Activated CD8-positive, alpha-beta memory T cell treated with anti-CD3 and anti-CD28 coated beads, Interleukin-2, amount 50 U/mL, for 24 hours (primary cell): ENCODE measurements around the gene IQGAP2.
A peak's percentile ranks its signal among the peaks of the same experiment; 100 is the strongest.

ENCODE experiments used
- DNase-seq: peaks from one replicate; pipeline ENCODE4 v3.0.0-alpha.2; 2020; ENCODE audit errors: extremely low read depth

Gene IQGAP2

DNA sequence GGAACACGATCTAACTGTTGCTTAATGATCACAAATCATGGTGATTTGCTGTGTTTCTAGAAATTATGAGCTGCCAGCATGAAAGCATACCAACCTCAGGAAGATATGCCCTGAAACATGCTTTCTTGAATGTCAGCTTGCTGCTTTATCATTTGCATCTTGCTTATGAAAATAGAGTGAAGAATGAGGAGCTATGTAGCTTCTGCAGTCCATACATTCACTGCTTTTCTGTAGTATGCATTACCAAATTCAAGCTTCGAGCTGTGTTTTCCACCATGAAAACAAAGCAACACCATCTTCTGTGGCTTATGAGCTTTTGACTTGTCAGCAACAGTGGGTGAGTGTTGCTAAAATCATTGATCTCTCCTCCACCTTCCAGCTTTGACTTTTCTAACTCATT lies 203.6 kb downstream of the IQGAP2 start:
- DNase-seq, result no peak

DNA sequence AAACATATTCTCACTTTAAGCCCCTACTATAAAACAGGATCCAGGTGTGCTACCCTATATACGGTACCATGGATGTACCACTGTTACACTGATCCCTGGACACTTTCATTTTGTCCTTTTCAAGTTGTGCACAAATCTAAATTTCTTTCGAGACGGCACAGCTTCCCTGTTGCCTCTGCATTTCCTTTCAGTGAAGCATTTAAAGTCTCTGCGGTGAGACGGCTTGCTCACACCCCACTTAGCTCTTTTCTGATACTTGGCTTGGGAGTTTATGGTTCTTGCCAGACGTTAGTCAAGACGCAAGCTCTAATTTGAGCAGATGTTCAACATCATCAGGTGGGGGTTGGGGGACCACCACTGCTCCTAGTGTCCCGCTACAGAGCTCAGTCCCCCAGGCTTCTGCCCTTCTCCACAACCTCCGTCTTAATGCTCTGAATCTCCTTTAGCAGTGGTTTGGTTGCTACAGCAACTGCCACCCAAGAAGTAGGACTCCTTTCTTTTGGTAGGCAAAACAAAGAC lies 204.3 kb downstream of the IQGAP2 start:
- no peak for DNase-seq

DNA sequence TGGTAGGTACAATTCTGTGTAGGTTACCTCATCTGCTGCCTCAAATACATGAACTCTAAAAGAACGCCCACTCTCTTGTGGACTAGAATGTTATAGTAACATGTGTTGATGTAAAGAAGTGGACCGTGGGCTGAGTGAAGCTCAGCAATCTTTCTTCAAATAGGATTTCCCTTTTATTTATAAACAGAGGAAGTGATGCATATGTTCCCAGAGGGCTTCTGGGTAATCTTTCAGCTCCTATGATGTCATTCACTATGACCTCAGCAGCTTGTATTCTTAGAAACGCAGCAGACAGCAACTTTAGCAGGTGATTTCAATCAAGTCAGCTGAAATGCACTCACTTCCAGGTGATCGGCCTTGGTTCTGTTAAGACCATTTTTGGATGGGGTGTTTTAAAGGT lies 205.7 kb downstream of the IQGAP2 start:
- no peak for DNase-seq

DNA sequence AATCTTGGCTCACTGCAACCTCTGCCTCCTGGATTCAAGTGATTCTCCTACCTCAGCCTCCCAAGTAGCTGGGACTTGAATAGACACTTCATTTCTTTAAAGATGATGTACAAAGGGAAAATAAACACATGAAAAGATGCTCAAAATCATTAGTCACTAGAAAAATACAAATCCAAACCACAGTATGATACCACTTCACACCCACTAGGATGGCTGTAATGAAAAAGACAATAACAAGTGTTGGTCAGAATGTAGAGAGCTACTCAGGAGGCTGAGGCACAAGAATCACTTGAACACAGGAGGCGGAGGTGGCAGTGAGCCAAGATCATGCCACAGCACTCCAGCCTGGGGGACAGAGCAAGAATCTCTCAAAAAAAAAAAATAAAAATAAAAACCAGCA lies 207.1 kb downstream of the IQGAP2 start:
- no peak for DNase-seq

DNA sequence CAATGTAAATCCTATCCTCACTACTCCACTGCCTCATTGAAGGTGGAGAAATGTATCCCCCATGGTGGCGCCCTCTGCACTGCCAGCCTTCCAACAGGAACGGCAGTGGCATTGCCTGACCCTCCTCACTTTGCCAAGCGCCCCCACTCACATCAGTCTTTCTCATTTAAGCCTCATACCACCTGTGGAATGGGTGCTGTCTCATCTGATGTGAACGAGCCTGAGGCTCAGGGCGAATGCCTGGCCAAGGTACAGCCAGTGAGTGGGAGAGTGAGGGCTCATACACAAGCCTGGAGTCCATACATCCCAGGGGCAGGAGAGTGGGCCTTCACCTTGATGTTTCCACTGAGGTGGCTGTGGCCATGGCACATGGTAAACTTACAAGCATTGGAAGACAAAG lies 209.9 kb downstream of the IQGAP2 start:
- DNase-seq, result no peak

DNA sequence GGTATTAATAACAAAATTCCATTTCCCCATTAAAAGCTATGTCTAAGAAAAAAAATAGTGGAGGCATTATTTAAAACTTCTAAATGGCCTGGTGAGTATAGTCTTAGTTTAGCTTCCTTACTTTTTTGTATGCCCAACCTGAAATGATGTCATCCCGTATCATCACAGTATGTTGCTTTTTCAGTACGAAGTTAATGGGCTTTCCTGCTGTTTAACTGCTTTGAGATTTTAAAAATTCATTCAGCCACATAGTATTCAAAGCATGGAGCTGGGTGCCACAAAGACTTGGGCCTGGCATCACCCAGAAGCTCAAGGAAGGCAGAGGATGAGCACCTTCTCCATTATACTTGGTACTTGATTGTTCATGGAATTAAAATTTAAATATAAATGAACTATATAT lies 212.7 kb downstream of the IQGAP2 start:
- DNase-seq, result no peak

DNA sequence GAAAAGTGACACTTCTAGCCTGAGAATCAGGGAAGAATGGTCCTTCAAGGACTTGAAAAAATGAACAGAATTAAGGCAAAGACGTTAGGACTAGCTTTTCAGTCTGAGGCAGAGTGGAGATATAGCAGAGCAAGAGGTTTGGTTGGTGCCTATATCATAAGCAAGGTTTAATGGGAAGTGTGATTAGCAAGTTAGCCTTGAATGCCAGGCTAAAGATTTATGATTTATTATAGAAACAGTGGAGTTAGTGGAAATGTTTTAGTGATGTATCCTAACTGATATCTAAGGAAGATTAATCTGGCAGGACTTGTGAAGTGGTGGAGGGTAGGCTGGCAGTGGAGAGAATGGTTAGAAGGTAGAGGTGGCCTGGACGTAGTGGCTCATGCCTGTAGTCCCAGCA lies 213.1 kb downstream of the IQGAP2 start:
- DNase-seq, result no peak

DNA sequence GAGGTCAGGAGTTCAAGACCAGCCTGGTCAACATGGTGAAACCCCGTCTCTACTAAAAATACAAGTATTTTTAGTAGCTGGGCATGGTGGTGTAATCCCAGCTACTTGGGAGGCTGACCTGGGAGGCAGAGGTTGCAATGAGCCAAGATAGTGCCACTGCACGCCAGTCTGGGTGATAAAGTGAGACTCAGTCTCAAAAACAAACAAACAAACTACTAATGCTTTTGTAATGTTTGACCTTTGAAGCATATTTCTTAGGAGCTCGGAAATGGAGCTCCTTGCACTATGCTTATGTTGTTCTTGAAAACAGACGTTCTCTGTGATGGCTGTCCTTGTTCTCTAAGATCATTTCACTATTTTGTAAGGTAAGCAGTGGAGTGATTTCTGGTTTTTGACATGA lies 214.1 kb downstream of the IQGAP2 start:
- DNase-seq, result no peak

DNA sequence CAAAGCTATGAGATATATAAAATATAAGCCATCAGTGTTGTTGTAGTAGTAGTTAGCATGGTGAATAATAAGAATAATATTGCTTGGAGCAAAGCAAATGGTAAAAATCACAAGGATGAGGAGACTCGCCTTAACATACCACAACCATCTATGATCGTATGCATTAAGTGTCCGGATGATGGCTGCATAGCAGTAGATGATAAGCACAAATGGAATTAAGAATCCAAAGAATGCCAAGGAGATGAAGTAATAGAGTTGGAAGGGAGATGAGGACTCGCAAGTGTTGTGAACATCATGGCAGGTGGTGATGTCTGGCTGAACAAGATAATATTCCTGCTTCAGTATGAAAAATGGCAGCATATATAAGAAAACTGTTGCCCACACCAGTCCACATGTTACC lies 214.6 kb downstream of the IQGAP2 start:
- DNase-seq, result no peak

DNA sequence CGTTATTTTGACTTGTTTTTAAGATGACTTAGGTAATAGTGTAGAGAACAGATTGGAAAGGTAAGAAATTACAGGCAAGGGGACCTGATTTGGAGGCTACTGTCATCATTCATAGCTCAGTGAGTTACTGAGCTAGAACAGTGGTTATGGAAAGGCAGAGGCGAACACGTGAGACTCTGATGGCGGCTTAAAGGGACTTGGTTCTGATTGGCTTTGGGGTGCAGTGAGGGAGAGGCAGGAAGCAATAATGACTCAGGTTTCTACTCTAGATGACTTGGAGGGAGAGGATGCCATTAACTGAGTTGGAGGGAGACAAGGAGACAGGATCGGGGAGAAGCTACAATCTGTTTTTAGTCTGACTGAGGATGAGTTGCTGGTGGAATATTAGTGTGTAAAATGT lies 217.1 kb downstream of the IQGAP2 start:
- DNase-seq, result no peak

DNA sequence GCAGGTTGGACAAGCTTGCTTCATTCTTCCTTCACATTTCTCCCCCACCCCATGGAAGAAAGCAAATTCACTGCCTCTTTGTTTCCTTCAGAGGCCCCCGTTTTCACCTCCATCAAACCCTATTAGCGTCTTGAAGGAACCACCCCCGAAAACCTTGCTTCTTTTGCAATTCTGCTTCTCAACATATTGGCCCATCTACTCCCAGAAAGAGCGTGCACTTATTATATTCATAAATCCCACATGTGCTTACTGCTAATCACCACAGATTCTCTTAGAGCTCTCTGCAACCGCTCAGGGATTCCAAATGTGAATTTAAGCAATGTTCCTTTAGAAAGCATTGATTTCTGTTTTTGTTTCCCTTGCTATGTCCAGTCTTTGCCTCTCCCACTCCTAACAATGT lies 219.0 kb downstream of the IQGAP2 start:
- no peak for DNase-seq

DNA sequence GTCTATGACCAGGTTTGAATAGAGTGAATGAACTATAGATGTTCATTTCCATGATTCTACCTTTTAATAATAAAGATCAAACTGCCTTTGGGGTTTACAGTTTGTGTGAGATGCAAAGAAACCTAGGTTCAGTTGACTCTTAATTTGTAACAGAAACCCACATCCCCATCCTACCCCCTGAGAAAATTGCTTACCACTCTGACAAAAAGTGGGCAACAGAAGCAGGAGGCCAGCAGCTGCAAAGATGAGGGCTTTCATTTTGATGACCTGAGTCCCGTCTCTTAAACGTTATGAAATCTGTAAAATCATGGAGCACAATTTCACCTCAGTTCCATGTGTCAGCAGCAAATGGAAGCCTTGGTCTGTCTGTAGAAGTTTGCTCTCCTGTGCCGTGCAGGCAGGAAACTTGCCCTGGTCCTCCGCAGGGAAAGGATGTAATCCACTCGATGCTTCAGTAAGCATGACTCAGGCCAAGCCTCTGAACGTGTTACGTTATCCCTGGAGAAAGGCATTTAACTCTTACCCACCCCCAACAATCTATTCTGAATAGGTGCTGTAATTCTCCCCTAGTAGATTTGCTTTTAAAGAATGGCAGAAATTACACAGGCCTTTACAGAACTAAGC lies 220.0 kb downstream of the IQGAP2 start, which contains the start of gene F2RL2:
F2RL2 (minus strand) TSS at position 431 of the 624 bp plus-strand sequence; CDS start at position 258, 173 bp downstream.
- DNase-seq, result no peak

DNA sequence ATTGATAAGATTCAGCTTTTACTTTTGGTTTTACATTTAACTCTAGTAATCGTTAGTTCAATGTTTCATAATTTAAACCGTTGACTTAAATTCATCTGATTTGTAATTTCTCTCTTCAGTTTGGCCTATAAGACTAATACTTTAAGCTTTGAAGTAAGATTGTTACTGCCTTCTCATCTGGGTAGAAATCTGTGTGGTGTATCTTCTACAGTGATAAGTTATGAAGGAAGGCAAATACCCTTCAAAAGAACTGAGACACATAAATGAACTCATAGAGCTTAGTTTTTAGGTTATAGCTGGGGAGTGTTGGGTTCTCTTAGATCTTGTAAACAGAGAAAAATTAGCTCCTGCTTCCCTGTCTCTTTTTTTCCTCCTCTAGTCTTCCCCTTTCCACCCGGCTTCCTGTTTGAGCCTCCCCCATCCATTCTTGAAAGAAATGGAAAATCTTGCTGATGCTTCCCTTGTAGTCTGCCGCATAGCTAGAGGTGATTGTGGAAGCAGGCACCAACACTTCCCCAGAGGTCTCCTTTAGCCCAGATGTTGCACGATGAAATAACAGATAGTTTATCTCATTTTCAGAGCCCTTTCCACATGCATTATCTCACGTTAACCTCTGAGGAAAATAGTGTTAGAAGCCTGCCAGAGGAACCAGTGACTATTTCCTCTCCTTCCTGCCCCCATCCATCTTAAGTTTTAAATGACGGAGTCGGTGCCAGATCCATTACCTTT lies 222.2 kb downstream of the IQGAP2 start:
- no peak for DNase-seq

DNA sequence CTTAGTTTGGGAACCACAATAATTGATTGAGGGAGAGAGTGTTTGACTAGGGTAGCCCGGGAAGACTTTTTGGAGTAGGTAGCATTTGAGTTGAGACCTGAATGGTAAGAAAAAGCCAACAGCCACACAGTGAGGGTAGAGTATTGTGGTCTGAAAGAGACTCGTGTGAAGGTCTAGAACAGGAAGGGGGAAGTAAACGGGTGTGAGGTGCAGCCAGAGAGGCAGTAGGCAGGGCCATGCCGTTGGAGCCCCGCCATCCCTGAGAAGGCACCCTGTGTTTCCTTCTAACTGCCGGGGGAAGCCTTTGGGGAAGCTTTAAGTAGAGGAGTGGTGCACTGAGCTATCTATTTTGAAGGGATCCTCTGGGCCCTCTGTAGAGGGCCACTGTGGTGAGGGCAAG lies 223.7 kb downstream of the IQGAP2 start:
- DNase-seq, result no peak

DNA sequence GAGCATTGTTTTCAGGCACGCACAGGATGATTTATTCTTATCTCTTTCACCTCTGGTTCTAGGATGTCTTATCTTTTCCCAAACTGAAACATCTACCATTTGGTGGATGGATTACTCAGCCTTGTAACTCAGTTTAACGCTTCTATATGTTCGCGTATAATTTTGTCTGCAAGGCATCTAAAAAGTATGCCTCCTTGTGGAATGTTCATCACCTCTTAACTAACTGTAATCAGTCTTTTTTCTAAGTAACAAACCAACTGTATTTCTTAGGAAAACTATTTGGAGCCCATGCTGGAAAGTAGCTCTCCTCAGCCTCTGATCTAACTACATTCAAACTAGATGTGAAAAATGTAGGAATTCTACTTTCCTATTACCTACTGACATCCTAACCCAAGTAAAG lies 231.6 kb downstream of the IQGAP2 start:
- no peak for DNase-seq

DNA sequence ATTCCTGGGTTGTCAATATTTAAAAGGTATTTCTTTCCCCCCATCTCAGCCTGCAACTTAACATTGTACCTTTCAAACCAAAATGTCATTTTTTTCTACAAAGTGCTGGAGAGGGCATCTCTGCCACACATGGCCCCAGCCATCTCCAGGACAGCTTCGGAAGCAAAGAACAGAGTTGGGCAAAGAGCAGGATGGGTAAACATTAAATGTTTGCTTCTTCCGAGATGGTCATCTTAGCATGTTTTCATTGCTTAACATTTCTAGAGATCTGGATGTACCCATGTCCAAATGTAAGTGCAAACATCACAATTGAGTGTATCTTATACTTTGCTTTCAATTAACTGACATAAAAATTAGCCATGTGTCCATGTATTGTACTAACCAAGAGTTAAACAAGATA lies 234.4 kb downstream of the IQGAP2 start:
- DNase-seq, result no peak

DNA sequence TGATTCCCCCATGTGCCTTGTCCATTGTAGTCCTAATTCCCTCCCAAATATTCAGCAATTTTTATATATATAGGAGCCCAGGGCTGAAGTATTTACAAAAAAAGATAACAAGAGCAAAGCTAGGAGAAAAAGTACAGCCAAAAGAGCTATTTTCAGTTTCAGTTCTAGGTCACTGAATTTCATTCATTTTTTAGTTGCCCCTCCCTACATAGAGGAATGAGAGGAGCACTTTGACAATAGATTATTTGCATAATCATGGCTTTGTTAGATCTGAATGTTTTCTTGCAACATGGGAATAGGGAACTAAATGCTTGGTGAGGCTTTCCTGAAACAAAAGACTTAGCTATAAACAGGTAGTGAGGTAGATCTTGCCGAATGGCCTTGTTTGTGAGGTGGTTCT lies 235.4 kb downstream of the IQGAP2 start:
- DNase-seq, result no peak

DNA sequence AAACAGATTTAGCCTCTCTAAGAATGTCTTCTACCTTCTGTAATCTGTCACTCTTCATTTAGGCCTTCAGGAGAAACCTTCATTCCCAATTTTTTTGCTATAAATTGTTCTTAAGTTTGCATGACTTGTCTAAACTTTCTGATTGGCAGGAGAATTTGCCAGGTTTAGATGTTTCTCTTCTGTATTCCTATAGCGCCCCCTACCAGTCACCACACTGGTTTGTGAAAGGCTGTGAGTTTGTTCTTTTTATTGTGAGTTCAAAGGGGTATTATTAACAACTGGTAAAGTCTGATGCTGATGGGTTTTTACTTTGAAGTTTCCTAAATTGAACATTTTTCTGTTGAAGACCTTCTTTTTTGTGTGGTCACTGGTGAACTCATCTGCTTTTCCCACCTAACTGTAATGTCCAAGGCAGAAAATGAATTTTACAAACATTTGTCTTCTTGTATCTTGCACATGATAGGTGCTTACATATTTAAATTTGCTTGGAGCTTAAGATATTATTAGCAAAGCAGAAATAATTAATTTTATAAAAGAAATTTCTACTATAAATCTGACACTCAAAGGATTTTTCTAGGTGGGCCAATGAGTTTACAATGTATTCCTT lies 238.5 kb downstream of the IQGAP2 start:
- DNase-seq, result peak; percentile 43

DNA sequence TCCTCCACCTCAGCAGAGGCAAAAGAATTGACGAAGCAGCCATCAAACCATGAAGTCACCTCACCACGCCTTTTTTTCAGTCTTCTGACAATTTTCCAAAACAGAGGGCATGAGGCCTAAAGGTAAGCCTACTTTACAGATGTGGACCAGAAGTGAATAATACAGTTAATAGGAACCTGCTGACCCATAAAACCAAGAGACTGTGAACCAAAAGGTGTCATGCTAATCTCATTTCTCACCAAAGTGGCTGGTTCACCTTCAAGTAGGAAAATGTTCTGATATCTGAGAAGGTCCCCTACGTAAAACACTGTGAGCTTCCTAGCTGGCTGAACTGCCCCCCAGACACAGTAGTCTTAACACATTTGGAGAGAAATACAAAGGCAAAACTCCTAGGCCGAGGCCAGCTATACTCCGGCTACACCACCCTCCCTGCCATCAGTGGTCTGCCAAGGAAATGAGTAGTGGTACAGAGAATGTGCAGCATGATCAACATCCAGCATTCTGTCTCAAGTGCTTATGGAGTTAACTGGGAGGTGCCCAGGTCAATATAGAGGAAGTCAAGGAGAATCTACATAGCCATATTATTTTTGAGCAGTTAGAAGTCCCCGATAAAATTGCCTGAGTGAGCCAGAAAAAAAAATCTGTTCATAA lies 239.4 kb downstream of the IQGAP2 start:
- no peak for DNase-seq

DNA sequence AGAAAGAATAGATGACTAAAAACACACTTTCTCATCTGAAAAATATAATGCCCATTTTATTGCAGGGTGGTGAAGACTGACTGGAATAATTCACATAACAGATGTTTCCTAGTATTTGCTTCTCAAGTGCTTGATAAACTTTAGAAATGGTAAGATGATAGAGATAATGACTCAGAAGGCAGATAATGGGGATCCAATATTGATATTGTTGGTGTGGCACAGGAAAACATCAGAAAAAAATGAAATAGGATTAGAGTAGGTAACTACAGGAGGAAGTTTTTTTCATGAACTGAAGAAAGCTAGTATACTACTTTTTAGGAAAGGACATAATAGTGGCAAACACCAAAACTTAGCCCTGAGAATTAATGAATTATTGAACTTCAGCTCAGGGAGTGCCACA lies 240.3 kb downstream of the IQGAP2 start:
- no peak for DNase-seq

DNA sequence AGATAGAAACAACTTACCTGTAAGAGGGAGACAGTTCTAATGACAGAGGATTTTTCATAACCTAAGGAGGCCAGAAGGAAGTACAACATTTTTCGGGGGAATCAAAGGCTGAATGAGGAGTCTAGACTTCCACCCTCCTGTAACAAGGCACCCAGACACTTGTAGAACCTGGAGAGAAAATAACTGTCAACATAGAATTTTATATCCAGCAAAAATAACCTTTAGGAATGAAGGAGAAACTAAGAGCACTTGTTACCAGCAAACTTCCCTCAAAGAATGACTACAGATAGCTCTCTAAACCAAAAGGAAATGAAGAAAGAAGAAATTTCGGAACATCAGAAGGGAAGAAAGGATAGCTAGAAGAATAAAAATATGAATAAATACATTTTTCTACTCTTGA lies 246.1 kb downstream of the IQGAP2 start:
- DNase-seq, result no peak

DNA sequence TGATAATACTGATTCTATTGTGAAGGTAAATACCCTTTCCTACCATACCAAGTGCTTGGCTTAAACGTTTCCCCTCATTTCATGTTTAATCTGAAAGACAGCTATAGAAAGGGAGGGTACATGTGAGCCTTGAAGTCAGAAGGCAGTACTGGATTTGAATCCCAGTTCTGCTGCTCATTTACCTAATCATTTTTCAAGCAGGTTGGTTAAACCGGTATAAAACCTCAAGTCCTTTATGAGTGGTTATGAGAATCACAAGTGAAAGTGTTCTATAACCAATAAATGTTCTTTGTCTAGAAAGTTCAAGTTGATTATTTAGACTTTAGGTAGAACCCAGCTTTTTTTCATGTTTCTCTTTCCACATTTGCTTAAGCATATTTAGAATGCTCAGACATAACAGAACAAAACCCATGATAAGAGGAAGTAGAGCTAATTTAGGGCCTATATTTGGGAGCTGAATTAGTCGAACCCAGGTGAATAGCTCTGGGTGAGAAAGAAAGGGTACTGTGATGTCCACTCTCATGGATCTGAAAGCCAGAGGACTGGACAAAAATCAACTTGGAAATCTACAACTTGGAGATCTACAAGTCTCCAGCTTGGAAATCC lies 249.8 kb downstream of the IQGAP2 start:
- DNase-seq, result no peak
